ENCODE measurements around the gene CPSF4L.

DNA sequence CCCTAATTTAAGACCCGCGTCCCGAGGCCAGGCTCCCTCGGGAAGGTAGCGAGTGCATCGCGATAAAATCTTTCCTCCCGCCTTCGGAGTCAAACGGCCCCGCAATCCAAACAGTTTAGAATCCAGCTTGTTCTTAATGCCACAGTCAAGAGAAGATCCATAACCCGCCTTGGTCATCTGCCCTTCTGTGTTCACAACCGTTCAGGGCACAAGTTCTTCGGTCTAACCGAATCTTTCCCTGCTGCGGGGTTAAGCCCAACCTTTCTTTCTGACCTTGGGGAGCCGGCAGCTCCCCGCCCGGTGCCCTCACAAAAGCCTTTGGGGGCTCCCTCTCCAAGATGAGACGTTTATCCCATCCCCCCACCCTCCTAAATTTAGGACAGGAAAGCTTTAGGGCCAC lies 30.3 kb downstream of the CPSF4L start:
- no peak for TF ChIP-seq ZNF274 (IDR thresholded peaks at IDR 0.05; ENCODE audit: low read depth, low read length)
- TF ChIP-seq YY1 (IDR thresholded peaks at IDR 0.05; ENCODE audit: insufficient read depth, insufficient read length), result no peak
- TF ChIP-seq SUZ12 (IDR thresholded peaks at IDR 0.05; ENCODE audit: extremely low read depth, insufficient read depth, insufficient read length), result no peak
